ENCODE measurements around the gene ITPK1.

DNA sequence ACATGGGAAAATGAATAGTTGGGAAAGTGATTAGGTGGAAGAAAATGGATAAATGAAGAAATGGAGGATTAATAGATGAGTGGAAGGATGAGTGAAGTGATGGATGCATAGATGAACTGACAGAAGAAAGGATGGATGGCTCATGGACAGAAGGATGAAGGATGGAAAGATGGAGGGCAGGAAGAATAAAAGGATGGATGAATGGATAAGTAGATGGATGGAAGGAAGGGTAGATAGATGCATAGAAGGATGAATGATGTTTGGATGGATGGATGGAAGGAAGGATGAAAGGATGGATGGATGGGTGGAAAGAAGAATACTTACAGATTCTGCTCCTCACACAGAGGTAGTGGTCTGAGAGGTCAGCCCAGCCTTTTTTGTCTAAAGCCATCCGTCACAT is 228.6 kb downstream of the ITPK1 start:
- TF ChIP-seq, protein P1, sequence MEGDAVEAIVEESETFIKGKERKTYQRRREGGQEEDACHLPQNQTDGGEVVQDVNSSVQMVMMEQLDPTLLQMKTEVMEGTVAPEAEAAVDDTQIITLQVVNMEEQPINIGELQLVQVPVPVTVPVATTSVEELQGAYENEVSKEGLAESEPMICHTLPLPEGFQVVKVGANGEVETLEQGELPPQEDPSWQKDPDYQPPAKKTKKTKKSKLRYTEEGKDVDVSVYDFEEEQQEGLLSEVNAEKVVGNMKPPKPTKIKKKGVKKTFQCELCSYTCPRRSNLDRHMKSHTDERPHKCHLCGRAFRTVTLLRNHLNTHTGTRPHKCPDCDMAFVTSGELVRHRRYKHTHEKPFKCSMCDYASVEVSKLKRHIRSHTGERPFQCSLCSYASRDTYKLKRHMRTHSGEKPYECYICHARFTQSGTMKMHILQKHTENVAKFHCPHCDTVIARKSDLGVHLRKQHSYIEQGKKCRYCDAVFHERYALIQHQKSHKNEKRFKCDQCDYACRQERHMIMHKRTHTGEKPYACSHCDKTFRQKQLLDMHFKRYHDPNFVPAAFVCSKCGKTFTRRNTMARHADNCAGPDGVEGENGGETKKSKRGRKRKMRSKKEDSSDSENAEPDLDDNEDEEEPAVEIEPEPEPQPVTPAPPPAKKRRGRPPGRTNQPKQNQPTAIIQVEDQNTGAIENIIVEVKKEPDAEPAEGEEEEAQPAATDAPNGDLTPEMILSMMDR (IDR thresholded peaks at IDR 0.05) = no peak
- TF ChIP-seq POLR2A (IDR thresholded peaks at IDR 0.05) = no peak
- TF ChIP-seq POLR2AphosphoS5 (IDR thresholded peaks at IDR 0.05) = no peak

Measured in stomach (tissue), 4 donors.